Natural killer cell treated with Interleukin-12 subunit alpha and Interleukin-12 subunit beta and Interleukin-15 and Interleukin-18, amount 100 ng/mL, for 72 hours (primary cell): Measurements from ENCODE around the gene GALNT9. TPM values are rescaled to one million over a fixed set of nuclear protein-coding genes. Genes with fewer than 3 reads are reported as not detected.
A peak's percentile ranks its signal among the peaks of the same experiment; 100 is the strongest.
"Not testable (repeated sequence)": the region's sequence is repeated elsewhere in the genome, so short reads cannot be mapped to it uniquely, and the experiment has no call there.

Source experiments
- ATAC-seq, 2 donors: fragments of 150-1000 bp; cut with Tn5 transposase in 1 of 2; sonication (Bioruptor Pico), chemical (Tn5 transposase) in 1 of 2; 2 replicates each; pipeline ENCODE4 v1.10.0; 2021
- DNase-seq: peaks from one replicate; pipeline ENCODE4 v3.0.0; 2022; ENCODE audit warnings: low spot score
- H3K27ac Mint-ChIP-seq, 2 donors: 1 replicate in 1 of 2; 2 replicates in 1 of 2; pipeline ENCODE4 v1.8.0; 2022; ENCODE audit warnings: mixed read lengths in 2 of 2, mild to moderate bottlenecking in 1 of 2, moderate library complexity in 1 of 2
- H3K27me3 Mint-ChIP-seq, 2 donors: 1 replicate in 1 of 2; 2 replicates in 1 of 2; pipeline ENCODE4 v1.8.0; 2022; ENCODE audit warnings: mixed read lengths in 2 of 2
- H3K36me3 Mint-ChIP-seq: one replicate; pipeline ENCODE4 v1.8.0; 2022; ENCODE audit warnings: mixed read lengths
- H3K4me1 Mint-ChIP-seq, 2 donors: 1 replicate in 1 of 2; 2 replicates in 1 of 2; pipeline ENCODE4 v1.8.0; 2022; ENCODE audit warnings: low read depth in 2 of 2, mixed read lengths in 2 of 2, mild to moderate bottlenecking in 1 of 2
- H3K4me3 Mint-ChIP-seq: one replicate; pipeline ENCODE4 v1.8.0; 2022; ENCODE audit warnings: mixed read lengths
- H3K9me3 Mint-ChIP-seq: 2 replicates; pipeline ENCODE4 v1.8.0; 2022; ENCODE audit warnings: mixed read lengths
- total RNA-seq, 2 donors: library from RNA; stranded (reverse); gene quantifications; one replicate each; pipeline ENCODE4 v1.2.3, GENCODE V29; 2022

Gene GALNT9
- total RNA-seq, 2 donors from 2014 or later: not detected

DNA sequence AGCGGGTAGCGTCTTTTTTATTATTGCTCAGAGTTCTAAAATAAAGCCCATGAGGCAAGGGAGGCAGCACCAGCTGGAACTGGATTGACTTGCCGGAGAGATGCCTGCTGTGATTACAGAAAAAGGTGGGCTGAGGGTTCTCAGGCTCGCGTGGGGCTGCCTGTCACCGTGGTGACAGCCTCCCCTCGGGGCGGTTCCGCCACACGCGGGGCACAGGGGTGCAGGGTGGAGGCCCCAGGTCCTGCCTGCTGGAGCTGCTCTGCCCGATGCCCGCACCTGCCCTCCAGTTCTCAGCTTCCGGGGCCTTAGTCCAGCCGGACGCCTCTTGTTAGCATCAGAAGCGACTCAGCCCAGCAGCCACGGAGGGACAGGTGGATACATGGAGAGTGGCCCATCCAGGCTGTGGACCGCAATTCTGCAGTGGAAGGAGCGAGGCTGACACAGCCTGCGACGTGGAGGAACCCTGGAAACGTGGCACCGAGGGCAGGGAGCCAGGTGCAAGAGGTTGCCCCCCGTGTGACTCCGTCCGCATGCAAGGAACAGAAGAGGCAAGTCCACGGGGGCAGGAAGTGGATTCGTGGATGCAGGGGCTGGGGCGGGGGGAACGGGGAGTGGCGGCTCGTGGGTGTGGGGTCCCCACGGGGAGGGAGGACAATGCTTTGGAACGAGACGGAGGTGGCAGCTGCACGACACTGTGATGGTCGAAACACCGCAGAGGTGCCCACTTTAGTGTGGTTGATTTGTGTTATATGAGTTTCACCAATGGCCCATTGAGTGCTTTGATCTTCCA is 79.5 kb downstream of the GALNT9 start:
- Mint-ChIP-seq H3K9me3 (no peaks in the 10 kb centered on the region), H3K4me3 (no peak overlapping the region), H3K27me3 (peaks cover 0 to 5% of the 10 kb centered on the region in 2 donors), H3K4me1 (no peaks in the 10 kb centered on the region), H3K36me3 (no peaks in the 10 kb centered on the region), H3K27ac (no peak overlapping the region)
- no peak for ATAC-seq
- DNase-seq: peak; percentile 48

DNA sequence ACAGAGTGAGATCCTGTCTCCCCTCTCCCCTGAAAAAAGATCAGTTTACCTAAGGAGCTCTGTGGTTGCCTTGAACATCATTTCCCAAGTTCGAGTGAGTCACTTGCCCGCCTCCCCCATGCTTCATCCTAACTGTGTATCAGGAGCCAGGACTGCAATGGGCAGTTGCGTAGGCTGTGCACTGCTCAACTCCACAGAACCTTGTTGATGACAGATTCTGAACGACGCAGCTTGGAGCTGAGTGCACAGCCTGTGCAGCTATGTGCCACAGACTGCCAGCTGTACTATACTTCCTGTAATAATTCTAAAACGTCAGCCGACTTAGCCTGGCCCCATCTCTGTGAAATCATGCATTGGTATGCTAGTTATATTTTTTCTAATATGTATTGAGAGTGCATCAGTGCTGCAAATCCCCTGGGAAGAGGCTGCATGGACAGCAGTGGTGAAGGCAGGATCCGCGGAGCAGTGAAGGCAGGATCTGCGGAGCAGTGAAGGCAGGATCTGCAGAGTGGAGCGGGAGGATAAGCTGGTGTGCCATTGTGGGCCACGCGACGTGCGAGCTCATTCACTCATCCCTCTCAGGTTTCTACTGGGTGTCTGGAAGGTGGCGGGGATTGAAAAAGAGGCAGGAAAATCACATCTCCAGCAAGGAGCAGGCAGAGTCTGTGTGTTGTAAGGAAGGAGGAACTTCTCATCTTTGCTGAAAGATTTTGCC is 80.8 kb downstream of the GALNT9 start:
- ATAC-seq: no peak
- no peak overlapping the region for H3K27ac Mint-ChIP-seq
- H3K4me1 Mint-ChIP-seq: peaks cover 0 to 2% of the 10 kb centered on the region in 2 donors
- H3K9me3 Mint-ChIP-seq: no peaks in the 10 kb centered on the region
- H3K4me3 Mint-ChIP-seq: no peak overlapping the region
- H3K36me3 Mint-ChIP-seq: no peaks in the 10 kb centered on the region
- H3K27me3 Mint-ChIP-seq: peaks cover 0 to 5% of the 10 kb centered on the region in 2 donors
- DNase-seq: no peak

DNA sequence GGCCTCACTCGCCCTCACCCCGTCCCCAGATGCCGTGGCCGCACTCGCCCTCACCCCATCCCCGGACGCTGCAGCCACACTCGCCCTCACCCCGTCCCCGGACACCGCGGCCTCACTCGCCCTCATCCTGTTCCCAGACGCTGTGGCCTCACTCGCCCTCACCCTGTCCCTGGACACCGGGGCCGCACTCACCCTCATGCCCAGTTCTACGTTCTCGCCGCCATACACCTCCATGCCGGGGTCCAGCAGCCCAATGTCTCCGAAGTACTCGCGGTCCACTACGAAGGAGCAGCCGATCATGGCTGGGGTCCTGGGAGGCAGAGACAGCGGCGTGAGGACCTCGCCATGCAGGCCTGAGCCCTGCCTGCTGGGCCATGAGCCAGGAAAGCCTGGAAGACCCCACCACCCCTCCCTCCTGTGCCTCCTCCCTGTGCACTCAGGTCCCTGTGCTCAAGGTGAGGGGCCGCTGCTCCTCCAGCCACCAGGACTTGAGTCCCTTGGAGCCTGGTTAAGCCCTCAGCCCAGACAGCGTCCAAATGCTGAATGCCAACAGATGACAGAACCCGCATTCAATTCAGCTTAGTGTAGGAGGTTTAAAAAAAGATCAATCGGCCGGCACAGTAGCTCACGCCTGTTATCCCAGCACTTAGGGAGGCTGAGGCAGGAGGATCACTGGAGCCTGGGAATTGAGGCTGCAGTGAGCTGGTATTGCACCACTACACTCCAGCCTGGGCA is 81.5 kb downstream of the GALNT9 start:
- Mint-ChIP-seq H3K27me3 (peaks cover 0 to 5% of the 10 kb centered on the region in 2 donors), H3K27ac (no peak overlapping the region)

DNA sequence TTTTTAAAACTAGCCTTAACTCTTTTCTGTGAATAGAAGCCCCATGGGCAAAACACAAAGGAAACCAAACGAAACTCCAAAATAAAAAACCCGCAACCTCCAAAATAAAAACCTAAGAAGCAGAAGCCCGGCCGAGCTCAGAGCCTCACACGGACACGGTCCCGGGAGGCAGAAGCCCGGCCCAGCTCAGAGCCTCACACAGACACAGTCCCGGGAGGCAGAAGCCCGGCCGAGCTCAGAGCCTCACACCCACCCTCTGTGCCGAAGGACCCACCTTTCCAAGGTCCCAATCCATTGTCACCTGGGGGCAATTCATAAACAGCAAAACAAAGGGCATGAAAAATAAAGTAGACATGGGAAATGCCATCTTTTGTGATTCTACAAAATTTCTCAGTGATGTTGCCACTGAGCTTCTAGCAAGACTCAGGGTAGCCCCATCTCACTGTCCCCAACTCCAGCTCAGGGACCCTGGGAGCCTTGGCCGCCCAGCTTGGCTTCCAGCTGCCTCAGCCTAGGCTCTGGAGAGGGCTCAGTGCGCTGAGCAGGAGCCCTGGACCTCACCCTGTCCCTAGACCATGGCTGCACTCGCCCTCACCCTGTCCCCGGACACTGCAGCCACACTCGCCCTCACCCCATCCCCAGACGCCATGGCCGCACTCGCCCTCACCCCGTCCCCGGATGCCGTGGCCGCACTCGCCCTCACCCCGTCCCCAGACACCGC is 82.2 kb downstream of the GALNT9 start:
- H3K36me3 Mint-ChIP-seq: no peaks in the 10 kb centered on the region
- H3K9me3 Mint-ChIP-seq: no peaks in the 10 kb centered on the region
- peak in 1 of 2 donors; percentile 32 for ATAC-seq
- H3K27ac Mint-ChIP-seq: no peak overlapping the region
- H3K4me3 Mint-ChIP-seq: no peak overlapping the region
- peaks cover 0 to 4% of the 10 kb centered on the region in 2 donors for H3K4me1 Mint-ChIP-seq
- peak; percentile 44 for DNase-seq
- H3K27me3 Mint-ChIP-seq: peaks cover 0 to 5% of the 10 kb centered on the region in 2 donors

More for the DNA sequence above, 81.5 kb downstream of the GALNT9 start:
- DNase-seq (peak; percentile 58), ATAC-seq (peak; percentile 14 to 30)
- peaks cover 0 to 4% of the 10 kb centered on the region in 2 donors for H3K4me1 Mint-ChIP-seq
- no peaks in the 10 kb centered on the region for H3K36me3 Mint-ChIP-seq
- no peaks in the 10 kb centered on the region for H3K9me3 Mint-ChIP-seq
- H3K4me3 Mint-ChIP-seq: no peak overlapping the region

DNA sequence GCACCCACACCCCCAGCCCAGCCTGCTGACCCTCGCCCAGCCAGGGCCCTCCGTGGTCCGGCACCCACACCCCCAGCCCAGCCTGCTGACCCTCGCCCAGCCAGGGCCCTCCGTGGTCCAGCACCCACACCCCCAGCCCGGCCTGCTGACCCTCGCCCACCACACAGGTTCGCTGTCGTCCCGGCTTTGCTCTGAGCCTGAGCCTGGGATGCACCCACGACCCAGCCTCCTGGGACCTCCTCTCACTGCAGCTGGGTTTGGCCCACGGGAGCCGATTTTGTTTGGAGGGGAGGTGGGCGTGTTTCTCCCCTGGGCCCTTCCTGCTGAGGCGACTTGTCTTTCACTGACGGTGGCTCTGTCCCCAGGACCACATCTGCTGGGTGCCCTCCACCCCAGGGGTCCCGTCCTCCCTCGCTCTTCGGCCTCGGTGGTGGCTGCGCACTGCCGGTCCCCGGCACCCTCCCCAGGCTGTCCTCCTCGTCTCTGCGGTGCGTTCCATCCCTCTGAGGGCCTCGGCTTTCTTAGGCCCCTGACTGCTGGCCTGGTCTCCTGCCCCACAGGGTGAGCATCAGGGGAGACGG is 83.8 kb downstream of the GALNT9 start:
- Mint-ChIP-seq H3K27ac (no peak overlapping the region), H3K9me3 (no peaks in the 10 kb centered on the region), H3K36me3 (no peaks in the 10 kb centered on the region), H3K27me3 (peaks cover 0 to 5% of the 10 kb centered on the region in 2 donors), H3K4me3 (no peak overlapping the region), H3K4me1 (peaks cover 0 to 4% of the 10 kb centered on the region in 2 donors)
- ATAC-seq (peak; percentile 37 to 54), DNase-seq (no peak)

DNA sequence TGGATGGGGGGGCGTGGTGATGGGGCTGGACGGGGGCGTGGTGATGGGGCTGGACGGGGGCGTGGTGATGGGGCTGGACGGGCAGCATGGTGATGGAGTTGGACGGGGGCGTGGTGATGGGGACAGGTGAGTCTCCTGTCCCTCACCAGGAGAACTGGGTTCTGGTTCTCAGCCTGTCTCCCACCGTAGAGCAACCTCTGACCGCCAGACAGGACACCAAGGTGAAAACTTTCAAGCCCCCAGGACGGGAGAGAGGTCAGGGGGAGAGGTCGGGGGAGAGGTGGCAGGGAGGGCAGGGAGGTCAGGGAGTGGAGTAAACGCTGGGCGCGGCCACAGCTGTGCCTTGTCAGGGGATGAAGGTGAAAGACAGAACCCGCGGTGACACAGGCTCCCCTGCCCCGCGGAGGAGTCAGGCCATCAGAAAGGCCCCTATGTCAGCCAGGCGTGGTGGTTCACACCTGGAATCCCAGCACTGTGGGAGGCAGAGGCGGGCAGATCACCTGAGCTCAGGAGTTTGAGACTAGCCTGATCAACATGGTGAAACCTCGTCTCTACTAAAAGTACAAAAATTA is 84.6 kb downstream of the GALNT9 start:
- Mint-ChIP-seq H3K9me3 (no peaks in the 10 kb centered on the region), H3K36me3 (no peaks in the 10 kb centered on the region), H3K27me3 (peaks cover 0 to 5% of the 10 kb centered on the region in 2 donors), H3K27ac (no peak overlapping the region), H3K4me1 (peaks cover 0 to 4% of the 10 kb centered on the region in 2 donors), H3K4me3 (no peak overlapping the region)
- no peak for ATAC-seq
- no peak for DNase-seq

DNA sequence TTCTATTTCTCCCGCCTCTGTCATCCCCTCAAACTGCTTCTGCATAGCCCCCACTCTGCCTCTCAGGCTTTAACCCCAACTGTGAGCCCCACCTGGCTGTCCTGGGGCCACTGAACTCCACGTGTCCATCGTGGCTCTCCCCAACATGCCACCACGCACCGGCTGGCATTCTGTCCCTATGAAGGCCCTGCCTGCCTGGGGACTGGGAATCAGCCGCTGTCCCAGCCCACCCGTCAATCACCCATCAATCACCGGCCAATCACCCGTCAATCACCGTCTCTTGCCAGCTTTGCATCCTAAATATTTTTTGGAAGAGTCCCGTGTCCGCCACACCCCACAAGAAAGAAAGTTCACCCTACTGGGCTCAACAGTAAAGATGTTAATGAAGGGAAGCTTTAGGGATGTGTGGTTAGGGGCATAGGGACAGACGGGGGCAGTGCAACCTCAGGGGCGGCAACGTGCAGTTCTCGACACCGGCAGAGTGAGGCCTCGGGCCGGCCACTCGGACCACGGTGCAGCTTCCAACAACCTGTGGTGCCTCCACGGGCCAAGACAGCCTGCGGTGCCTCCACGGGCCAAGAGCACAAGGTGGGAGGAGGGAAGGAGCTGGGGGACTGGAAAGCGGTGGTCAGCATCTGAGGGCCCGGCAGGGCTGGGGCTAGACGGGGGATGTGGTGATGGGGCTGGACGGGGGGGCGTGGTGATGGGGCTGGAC is 85.6 kb downstream of the GALNT9 start:
- no peak for DNase-seq
- Mint-ChIP-seq H3K4me1 (peaks cover 4 to 9% of the 10 kb centered on the region in 2 donors), H3K9me3 (peaks cover 5% of the 10 kb centered on the region), H3K27ac (no peak overlapping the region), H3K27me3 (peaks cover 0 to 4% of the 10 kb centered on the region in 2 donors), H3K4me3 (no peak overlapping the region), H3K36me3 (no peaks in the 10 kb centered on the region)
- ATAC-seq: no peak

DNA sequence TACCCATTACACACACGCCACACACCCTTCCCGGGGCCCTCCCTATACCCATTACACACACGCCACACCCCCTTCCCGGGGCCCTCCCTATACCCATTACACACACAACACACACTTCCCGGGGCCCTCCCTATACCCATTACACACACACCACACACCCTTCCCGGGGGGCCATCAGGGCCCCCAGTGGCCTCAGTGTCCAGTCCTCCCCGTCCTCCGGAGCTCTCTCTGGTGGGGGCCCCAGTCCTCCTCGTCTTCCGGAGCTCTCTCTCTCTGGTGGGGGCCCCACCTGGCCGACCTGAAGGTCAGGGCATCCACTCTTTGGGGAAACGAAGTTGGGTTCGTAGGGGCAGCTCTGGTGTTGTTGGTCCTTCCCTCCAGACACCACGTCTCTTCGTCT is 86.2 kb downstream of the GALNT9 start:
- H3K27me3 Mint-ChIP-seq, H3K27ac Mint-ChIP-seq, DNase-seq, ATAC-seq, H3K36me3 Mint-ChIP-seq, H3K4me3 Mint-ChIP-seq, H3K4me1 Mint-ChIP-seq, H3K9me3 Mint-ChIP-seq: not testable (repeated sequence)

DNA sequence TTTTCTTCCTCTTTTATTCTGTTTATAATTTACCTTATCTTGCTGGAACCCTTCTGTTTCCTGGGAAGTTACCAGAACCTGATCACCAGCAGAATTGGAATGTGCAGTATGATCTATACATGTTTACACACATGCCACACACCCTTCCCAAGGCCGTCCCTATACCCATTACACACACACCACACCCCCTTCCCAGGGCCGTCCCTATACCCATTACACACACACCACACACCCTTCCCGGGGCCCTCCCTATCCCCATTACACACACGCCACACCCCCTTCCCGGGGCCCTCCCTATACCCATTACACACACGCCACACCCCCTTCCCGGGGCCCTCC is 88.8 kb downstream of the GALNT9 start:
- not testable (repeated sequence) for DNase-seq, H3K36me3 Mint-ChIP-seq, H3K4me3 Mint-ChIP-seq, ATAC-seq, H3K9me3 Mint-ChIP-seq, H3K27ac Mint-ChIP-seq, H3K27me3 Mint-ChIP-seq, H3K4me1 Mint-ChIP-seq

DNA sequence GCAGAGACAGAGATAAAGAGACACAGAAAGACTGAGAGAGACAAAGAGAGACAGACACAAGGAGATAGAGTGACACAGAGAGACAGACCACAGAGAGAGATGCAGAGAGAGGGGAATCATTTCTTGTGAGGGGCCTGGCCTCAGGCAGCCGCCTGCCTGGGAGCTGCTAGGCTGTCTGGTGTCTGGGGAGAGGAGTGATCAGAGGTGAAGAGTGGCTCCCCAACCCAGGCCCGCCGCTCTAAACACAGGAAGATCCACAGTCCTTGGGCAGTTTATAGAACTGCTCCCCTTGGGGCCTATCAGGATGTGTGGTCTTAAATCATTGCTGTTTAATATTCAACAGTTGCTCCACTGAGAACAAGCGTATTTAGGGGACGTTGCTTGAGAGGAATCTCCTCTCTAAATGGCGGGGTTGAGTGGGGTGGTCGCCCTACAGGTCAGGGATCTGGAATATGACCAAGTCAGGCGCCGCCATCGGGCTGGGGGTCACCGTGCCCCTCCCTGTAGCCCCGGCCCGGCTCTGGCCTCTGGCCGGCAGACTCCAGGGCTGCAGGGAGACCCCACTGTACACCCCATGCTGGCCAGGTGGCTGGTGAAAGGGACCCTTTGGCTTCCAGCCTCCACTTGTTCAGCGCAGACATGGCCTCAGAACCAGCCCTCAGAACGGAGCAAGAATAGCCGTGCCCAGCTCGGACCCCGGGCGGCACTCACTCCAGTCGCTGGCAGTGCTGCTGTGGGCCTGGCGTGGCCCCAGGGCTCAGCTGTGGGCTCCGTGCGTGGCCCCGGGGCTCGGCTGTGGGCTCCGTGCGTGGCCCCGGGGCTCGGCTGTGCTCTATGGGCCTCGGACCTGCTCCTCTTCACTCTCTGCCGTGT is 89.4 kb downstream of the GALNT9 start:
- H3K27me3 Mint-ChIP-seq: no peaks in the 10 kb centered on the region
- ATAC-seq (no peak), DNase-seq (no peak)
- peaks cover 5% of the 10 kb centered on the region for H3K9me3 Mint-ChIP-seq
- H3K27ac Mint-ChIP-seq: no peak overlapping the region
- peaks cover 4 to 9% of the 10 kb centered on the region in 2 donors for H3K4me1 Mint-ChIP-seq
- no peaks in the 10 kb centered on the region for H3K36me3 Mint-ChIP-seq
- no peak overlapping the region for H3K4me3 Mint-ChIP-seq

DNA sequence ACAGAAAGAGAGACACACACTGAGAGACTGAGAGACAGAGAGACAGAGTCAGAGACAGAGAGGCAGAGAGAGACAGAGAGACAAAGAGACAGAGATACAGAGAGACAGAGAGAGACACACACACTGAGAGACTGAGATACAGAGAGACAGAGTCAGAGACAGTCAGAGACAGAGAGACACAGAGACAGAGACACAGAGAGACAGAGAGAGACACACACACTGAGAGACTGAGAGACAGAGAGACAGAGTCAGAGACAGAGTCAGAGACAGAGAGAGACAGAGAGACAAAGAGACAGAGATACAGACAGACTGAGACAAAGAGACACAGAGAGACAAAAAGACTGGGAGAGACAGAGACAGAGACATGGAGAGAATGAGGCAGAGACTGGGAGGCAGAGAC is 90.0 kb downstream of the GALNT9 start:
- Mint-ChIP-seq H3K4me3 (no peak overlapping the region), H3K27ac (no peak overlapping the region), H3K36me3 (no peaks in the 10 kb centered on the region)

DNA sequence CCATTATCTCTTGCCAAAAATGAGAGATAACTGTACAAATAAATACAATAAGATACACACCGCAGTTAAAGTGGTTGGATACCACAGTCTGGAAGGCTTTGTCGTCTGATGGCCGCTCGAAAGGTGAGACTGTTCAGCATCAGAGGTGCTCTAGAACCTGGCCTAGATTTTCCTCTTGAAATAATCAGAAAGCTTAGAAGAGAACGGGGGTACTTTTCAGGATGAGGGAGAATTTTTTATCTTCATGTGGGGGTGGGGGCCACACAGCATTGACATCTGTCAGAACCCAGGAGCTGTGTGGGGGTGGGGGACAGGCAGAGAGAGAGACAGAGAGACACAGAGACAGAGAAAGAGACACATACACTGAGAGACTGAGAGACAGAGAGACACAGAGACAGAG is 90.5 kb downstream of the GALNT9 start:
- H3K27me3 Mint-ChIP-seq: no peaks in the 10 kb centered on the region
- no peak overlapping the region for H3K27ac Mint-ChIP-seq
- ATAC-seq (no peak), DNase-seq (no peak)
- H3K4me3 Mint-ChIP-seq: no peak overlapping the region
- no peaks in the 10 kb centered on the region for H3K36me3 Mint-ChIP-seq
- H3K9me3 Mint-ChIP-seq: peaks cover 5% of the 10 kb centered on the region
- H3K4me1 Mint-ChIP-seq: peaks cover 4 to 9% of the 10 kb centered on the region in 2 donors

More for the DNA sequence above, 90.0 kb downstream of the GALNT9 start:
- Mint-ChIP-seq H3K9me3 (peaks cover 5% of the 10 kb centered on the region), H3K27me3 (no peaks in the 10 kb centered on the region), H3K4me1 (peaks cover 4 to 9% of the 10 kb centered on the region in 2 donors)
- ATAC-seq (no peak), DNase-seq (no peak)
